Stimulated activated CD4-positive, alpha-beta T cell treated with anti-CD3 and anti-CD28 coated beads, Interleukin-15, amount 100 ng/mL, for 1 hour (primary cell): Measurements from ENCODE around the gene FOLR1.

Experiments
- DNase-seq, 2 donors: peaks; one replicate each; pipeline ENCODE4 v3.0.0-alpha.2; 2020; ENCODE audit warnings: low read depth in 1 of 2, low spot score in 1 of 2

FOLR1 gene

DNA sequence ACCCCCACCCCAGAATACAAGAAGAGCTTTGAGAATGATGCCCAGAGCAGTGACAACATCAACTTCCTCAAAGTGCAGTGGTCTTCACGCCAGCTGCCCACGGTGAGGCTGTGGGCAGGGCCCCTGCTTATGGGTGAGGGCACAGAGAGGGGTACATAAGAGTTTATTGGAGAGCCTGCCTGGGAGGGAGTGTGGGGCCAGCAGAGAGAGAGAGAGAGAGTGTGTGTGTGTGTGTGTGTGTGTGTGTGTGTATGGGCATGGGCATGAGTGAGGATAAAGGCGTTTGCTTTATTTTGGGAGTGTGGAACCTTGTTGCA, 42.5 kb downstream of the FOLR1 start:
- no peak for DNase-seq

DNA sequence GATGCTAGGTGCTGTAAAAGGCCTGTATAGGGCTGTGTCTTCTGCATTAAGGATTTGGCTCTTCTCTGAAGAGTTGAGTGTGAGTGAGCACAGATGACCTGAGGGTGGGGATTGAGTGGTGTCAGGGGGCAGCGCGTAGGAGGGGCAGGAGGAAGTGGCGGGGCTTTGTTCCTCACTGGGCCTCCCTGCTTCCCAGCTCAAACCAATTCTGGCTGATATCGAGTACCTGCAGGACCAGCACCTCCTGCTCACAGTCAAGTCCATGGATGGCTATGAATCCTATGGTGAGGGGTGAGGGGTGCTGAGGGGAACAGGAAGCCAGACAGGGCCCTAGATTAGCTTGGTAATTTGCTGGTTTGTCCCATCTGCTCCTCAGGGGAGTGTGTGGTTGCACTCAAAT, 43.0 kb downstream of the FOLR1 start:
- DNase-seq: no peak

DNA sequence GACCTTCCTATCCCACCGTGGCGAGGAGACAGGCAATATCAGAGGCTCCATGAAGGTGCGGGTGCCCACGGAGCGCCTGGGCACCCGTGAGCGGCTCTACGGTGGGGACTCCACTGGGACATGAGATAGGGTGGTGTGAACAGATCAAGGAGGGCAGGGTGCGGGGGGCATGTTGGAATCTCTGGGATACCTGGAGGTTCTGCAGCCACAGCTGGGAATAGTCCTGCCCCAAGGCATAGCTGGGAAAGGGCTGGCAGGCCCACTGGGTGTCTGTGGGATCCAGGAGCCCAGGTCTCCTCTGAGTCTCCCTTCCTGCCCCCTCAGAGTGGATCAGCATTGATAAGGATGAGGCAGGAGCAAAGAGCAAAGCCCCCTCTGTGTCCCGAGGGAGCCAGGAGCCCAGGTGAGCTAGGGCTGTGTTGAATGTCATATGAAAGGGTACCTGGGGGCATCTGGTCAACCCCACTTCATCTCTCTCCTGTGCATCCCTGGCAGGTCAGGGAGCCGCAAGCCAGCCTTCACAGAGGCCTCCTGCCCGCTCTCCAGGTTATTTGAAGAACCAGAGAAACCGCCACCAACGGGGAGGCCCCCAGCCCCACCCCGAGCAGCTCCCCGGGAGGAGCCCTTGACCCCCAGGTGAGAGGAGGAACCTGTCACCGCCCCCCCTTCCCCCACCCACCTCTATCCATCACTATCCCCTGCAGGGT, 43.6 kb downstream of the FOLR1 start:
- no peak for DNase-seq

DNA sequence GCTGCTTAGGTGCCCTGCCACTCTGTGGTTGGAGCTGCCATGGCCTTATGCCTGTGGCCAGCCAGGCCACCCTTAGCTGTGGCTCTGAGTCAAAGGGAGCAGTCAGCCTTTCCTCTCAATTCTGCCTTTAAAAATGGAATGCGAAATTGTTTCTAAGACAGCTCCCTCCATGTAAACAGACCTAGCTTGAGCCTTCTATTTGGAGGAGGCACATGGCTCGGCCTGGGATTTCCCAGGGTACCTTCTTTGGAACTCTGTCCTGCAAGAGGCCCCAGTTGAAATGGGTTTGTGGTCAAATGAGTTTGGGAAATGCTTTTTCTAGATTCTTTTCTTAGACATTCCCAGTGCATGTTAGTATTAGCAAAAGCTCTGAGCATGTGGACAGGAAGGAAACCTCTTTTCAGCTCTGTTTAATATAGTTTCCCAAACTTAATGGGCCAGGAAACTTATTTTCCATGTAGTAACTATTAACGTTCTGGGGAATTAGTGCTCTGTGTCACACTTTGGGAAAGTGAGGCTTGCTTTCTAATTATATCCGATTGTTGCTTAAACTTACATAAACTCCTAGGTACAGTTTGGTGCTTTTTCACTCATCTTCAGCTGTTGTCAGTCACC, 44.2 kb downstream of the FOLR1 start:
- DNase-seq: no peak

DNA sequence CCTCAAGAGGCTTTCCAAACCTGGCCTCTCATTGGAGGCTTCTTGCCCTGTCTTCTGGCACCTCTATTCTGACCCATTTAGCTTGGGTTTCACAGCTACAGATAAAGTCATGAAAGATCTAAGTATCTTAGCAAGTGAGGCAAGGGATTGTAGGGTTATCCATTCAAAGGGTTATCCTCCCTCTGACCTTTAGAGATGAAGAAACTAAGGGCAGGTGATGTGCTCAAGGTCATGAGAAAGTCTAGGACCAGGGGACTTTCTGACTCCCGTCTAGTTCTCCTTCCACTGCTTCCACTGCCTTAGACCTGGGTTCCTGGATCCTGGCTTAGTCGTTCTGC, 44.8 kb downstream of the FOLR1 start:
- no peak for DNase-seq

DNA sequence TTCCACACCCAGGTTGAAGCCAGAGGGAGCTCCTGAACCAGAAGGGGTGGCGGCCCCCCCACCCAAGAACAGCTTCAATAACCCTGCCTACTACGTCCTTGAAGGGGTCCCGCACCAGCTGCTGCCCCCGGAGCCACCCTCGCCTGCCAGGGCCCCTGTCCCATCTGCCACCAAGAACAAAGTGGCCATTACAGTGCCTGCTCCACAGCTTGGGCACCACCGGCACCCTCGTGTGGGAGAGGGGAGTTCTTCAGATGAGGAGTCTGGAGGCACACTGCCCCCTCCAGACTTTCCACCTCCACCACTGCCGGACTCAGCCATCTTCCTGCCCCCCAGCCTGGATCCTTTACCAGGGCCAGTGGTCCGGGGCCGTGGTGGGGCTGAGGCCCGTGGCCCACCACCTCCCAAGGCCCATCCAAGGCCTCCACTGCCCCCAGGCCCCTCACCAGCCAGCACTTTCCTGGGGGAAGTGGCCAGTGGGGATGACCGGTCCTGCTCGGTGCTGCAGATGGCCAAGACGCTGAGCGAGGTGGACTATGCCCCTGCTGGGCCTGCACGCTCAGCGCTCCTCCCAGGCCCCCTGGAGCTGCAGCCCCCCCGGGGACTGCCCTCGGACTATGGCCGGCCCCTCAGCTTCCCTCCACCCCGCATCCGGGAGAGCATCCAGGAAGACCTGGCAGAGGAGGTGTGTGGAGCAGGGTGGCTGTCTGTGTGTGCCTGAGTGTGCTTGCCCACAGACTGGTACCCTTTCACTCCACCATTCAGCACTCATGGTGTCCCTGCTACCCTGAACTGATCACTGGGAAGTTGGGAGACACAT, 45.4 kb downstream of the FOLR1 start:
- no peak for DNase-seq

DNA sequence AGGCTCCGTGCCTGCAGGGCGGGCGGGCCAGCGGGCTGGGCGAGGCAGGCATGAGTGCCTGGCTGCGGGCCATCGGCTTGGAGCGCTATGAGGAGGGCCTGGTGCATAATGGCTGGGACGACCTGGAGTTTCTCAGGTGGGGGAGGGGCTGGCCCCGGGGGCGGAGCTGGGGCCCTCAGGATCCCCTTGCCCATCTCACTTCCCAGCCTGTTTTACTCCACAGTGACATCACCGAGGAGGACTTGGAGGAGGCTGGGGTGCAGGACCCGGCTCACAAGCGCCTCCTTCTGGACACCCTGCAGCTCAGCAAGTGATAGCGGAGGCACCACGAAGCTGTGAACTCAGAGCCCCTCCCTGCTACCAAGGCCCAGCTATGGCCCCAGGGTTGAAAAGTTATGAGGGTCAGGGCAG, 46.1 kb downstream of the FOLR1 start:
- DNase-seq: no peak

DNA sequence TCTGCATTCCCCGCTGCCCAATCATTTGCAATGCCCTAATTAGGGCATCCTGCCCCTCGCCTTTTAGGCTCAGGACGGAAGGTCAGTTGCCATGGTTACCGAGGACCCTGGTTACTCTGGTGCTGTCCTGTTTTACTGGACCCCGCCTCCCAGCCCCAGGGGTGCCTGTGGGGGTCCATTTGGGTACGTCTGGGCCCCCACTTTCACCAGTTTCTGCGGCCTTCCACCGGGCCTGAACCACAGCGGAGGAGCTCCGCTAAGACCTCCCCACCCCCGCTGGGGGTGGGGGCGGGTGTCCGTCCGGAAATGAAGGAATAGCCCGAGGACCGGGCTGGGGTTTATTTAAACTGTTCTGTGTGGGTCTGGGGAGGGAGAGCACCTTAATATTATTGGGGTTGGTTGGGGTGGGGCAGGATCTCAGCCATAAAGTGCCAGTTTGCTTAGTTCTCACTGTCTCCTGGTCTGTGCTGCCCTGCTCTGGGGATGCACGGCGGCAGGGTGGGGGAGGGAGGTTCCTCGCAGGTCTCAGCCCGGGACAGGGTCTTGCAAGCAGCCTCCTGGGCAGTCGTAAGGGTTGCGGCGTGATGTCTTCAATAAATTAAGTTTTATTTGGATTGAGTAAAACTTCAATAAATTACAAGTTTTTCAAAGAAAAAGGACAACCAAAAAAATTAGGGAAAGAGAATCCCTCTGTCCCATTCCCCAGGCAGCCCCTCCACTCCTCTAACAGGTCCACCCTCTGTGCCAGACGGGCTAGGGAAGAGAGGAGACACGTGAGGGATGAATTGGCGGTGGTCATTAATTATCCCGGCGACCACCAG, 46.8 kb downstream of the FOLR1 start:
- DNase-seq: no peak

DNA sequence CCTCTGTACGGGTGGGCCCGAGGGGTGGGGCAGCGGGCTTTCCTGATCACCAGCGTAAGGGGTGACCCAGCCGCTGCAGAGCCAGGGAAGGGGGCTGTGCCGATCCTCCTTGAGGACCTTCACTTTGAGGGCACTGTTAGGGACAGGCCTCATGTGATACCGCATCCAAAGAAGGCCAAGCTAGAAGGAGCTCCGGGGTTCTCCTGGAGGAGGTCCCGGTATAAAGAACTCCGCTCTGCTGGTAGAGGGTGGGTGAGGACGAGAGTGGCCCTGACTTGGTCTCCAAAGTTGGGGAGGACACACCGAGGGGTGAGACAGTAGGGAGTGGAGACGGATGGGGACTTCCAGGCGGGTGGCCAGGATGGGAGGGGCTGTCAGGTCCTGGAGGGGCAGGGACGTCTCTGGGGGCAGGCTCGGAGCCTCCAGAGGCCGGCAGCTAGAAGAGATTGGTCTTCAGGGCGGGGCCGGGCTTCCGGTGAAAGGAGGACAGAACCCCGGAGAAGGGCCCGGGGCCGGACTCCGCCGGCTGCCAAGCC, 47.4 kb downstream of the FOLR1 start:
- DNase-seq: no peak

DNA sequence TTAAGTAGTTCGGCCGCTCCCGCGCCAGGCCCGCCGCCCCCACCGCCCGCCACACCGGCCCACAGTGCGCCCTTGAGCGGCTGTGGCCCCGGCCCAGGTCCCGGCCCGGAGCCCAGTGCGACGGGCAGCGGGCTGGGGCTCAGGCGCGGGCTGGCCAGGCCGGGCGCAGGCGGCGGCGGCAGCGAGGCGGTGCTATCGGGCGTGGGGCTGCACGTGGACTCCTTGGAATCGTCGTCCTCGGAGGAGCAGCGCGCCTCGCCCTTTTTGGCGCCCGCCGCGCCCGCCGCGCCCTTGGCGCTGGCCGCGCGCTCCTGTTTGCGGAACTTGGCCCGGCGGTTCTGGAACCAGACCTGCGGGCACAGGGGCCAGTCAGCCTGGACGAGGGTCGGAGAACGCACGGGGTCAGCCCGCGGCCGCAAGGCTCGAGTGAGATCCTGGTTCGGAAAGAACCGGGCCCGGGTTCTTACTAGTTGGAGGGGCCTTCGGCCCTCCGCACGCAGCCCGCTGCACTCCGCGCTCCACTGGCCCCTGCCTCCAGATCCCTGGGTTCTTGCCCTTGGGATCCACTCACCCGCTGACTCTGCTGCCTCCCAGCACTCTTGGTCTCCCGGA, 48.0 kb downstream of the FOLR1 start:
- no peak for DNase-seq

DNA sequence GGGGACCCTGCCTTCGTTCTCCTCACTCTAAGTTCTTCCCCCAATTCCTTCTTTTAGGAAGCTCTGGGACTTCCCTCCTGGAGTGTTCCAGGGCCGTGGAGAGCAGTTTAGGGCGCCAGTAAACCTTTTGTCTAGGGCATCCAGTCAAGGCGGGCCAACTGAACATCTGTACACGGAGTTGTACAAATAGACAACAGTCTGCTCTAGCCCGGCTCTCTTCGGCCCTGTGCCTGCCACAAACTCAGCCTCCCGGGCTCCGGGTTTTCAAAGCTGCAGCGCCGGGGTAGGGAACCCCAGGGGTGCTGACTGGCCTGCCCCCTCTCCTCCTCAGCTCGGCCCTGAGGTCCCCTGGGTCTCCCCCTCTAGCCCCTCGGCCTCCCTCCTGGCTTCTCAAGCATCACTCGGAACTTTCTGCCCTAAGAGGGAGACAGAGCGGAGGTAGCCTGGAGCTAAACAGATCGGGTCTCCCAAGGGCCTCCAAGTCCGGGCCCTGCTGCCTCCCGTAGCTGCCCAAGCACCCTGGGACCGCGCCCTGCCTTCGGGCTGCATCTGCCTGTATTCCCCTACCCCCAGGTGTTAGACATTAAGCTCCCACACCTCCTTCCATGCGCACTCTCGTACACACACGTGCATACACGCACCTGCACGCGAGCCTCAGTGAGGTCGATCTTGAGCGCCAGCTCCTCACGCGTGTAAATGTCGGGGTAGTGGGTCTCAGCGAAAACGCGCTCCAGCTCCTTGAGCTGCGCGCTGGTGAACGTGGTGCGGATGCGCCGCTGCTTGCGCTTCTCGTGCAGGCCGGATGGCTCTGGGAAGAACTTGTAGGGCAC, 48.7 kb downstream of the FOLR1 start:
- no peak for DNase-seq

DNA sequence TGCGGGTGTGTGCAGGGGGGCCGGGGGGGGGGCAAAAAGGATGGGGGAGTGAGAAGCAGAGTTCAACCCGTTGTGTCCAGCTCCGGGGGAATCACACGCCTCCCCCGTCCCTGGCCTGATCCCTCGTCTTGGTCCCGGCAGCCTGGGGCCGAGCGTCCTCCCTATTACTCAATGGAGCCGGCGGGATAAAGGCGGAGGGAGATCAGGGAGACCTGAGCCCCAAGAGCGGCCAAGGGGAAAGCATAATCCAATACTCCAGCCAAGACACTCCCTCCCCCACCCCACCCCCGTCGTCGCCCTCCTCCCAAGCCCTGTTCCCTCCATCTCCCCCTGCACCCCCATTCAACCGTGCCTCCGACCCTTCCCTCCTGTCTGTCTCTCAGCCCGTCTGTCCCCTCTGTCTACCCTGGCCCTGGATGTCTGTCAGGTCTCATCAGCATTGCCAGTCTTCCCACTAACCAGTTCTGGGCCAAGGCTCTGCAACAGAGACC, 49.4 kb downstream of the FOLR1 start:
- no peak for DNase-seq

DNA sequence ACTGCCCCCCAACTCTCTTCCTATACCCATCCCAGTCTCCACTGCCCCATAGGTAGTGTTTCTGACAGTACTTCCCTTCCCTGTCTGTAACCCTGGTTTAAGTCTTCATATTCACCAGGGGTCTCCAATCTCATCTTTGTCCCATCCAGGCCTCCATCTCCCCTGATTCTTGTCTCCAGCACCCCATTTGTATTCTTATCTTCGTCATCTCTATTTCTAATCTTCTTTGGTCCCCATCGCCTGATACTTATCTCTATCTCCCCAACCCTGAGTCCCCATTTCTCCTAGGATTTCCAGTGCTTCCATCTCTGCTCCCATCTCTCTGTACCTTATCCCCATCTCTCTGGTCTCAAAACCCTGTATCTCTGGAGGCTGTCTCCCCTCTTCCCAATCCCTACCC, 50.2 kb downstream of the FOLR1 start:
- no peak for DNase-seq

DNA sequence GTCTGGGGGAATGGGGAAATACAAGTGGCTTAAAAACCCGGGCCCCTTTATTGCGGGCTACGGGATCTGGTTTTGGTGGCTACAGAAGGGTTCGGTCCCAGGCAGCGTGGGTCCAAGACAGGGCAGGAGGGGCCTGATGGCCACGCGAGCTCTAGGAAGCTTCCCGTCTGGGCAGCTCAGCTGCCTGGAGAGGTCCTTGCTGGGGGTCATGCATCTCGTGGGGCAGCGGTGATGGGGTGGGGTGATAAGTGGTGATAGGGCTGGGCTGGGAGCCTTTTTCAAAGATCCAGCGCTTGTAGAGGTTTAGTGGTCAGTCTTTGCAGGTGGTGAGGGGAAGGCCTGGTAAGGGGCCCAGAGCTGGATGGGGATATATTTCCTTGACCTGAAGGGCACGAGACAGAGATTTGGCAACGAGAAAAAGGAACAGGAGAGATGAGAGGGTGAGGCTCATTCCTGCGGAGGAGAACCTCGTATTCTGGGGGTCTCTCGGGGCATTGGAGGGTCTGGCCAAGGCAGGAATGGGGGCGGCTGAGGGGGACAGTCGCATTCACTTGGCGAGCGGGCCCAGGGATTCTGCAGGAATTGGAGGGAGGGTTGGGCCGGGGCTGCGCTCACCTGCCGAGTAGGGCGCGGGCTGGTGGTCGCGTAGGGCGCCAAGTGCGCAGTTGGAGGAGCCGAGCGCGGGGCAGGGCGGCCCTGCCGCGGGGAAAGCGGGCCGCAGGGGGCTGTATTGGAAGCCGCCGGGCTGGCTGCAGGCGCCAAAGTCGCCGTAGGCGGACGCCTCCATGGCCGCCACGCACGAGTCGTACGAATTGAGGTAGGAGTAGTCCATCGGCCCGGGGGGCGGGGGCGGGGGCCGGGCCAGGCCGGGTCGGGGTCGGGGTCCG, 51.5 kb downstream of the FOLR1 start:
- no peak for DNase-seq

DNA sequence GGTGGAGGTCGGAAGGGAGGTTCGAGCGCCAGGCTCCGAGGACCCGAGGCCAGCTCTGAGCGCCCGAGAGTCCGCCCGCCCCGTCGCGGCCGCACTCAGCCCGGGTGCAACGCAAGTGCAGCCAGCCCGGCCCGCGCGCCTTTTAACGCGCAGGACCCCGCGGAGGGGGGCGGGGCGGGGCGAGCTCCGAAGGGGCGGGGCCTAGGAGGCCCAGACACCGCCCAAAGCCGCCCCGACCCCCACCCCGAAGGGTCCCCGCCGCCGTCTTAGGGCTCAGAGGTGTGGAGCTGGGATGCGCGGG, 52.1 kb downstream of the FOLR1 start, which contains the start of gene PHOX2A:
Gene PHOX2A (minus strand): TSS at position 117 of the 301 bp plus-strand sequence. CDS start 172 bp downstream, outside the sequence.
- DNase-seq: no peak

DNA sequence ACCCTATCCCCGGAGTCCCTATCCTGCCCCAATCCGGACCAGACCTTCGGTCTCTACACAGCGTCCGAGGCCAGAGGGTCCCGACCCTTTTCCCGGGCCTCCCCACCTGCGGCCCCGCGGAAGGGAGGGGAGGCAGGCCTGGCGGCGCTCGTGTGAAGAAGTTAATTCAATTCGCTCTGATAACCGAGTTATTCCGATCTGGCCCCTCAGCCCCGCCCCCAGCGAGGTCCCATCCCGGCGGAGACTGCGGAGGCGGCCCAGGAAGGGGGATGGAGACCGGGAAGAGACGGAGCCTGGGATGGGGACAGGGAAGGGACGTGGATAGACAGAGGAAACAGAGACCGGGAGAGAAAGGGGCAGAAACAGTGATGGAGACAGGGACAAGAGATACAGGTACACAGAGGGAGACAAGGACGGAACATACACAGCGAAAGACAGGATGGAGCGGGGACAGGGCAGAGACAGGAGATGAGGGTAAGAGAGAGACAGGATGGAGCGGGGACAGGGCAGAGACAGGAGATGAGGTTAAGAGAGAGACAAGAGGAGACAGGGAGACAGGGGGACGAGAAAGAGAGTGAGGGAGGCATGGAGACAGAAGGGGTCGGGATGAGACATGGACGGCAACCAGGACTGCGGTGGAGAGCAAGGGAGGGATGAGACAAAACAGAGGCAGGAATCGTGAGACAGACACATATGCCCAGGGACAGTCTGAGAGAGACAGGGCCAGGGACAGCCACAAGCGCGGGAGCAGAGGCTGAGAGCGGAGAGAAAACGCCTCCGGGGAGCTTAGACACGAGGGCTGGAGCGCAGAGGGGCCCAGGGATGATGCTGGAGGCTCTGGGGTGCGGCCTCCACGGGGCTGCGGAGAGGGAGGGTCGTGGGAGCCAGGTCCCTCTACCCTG, 52.7 kb downstream of the FOLR1 start:
- no peak for DNase-seq

DNA sequence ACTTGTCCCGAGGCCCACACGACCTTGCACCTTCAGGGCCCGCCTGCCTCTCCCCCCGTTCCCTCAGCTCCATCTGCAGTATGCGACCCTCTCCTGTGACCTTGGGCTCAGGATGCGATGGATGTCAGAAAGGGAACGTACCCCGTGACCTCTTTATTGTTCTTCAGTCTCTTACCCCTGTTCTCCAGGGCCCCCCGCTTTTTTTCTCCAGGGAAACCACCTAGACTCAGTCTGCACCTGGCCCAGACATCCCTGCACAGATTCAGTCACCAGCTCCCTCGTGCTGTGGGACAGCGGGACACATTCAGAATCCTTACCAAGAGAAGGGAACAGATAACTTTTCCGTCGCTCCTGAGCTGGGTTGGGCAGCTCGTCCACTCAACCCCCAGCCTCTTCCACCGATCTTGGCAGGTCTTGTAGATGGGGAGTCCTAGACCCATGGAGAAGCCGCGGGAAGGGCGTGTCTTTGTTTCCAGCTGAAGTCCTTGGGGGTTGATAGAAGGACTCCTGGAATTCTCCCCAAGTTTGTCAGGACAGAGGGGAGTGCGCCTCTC, 53.4 kb downstream of the FOLR1 start:
- no peak for DNase-seq
